Measurements from ENCODE around the gene RBBP4.

The RBBP4 gene

GRCh38 chr1:32719681-32720275 is 68.8 kb downstream of the RBBP4 start:
- DNase-seq (ENCODE audit: low read depth in 2 of 2), result no peak

GRCh38 chr1:32724678-32725614 is 73.9 kb downstream of the RBBP4 start:
- peak; percentile 9 to 14 for DNase-seq (ENCODE audit: low read depth in 2 of 2)

- no peak for DNase-seq (ENCODE audit: low read depth in 2 of 2)
Measured at GRCh38 chr1:32725615-32725982, 74.6 kb downstream of the RBBP4 start.

GRCh38 chr1:32727876-32728275 is 76.9 kb downstream of the RBBP4 start:
- DNase-seq (ENCODE audit: low read depth in 2 of 2), result no peak

GRCh38 chr1:32728413-32729077 is 77.5 kb downstream of the RBBP4 start:
- no peak for DNase-seq (ENCODE audit: low read depth in 2 of 2)

- DNase-seq (ENCODE audit: low read depth in 2 of 2), result no peak
Measured at GRCh38 chr1:32729254-32730046, 78.4 kb downstream of the RBBP4 start.

- DNase-seq (ENCODE audit: low read depth in 2 of 2), result no peak
Measured at GRCh38 chr1:32733582-32734321, 82.7 kb downstream of the RBBP4 start.

Data from stimulated activated CD4-positive, alpha-beta T cell treated with anti-CD3 and anti-CD28 coated beads, Interleukin-15, amount 100 ng/mL, for 48 hours (primary cell).